Endothelial cell of umbilical vein (primary cell): ENCODE data around the gene KCNJ12.

Source experiments
- GATA2 ChIP-seq: IDR thresholded peaks from 2 replicates; pipeline ENCODE4 v1.7.0; 2011; ENCODE audit warnings: low read depth, mild to moderate bottlenecking, moderate library complexity, mixed read lengths, low read length; ENCODE audit not compliant: insufficient read length, insufficient read depth
- JUN ChIP-seq: IDR thresholded peaks from 2 replicates; pipeline ENCODE4 v1.6.1; 2011; ENCODE audit warnings: borderline replicate concordance, low read depth; ENCODE audit not compliant: insufficient read length, insufficient read depth
- POLR2A ChIP-seq: IDR thresholded peaks from 2 replicates; pipeline ENCODE4 v1.6.1; 2012; ENCODE audit warnings: low read depth, mild to moderate bottlenecking, control low read depth, low read length
- POLR2AphosphoS5 ChIP-seq: IDR thresholded peaks from 2 replicates; pipeline ENCODE4 v1.6.1; 2012; ENCODE audit warnings: low read depth, mild to moderate bottlenecking, control low read depth, low read length, moderate library complexity; ENCODE audit not compliant: insufficient read depth
- TF ChIP-seq, protein P1 (sequence below), 2 donors: IDR thresholded peaks; 1 replicate in 1 of 2; 2 replicates in 1 of 2; pipeline ENCODE4 v1.5.1; 2011; ENCODE audit warnings: low read length in 2 of 2, mild to moderate bottlenecking in 2 of 2, moderate library complexity in 2 of 2, control low read depth in 1 of 2, inconsistent platforms in 1 of 2, low read depth in 1 of 2; ENCODE audit not compliant: insufficient read depth in 1 of 2; ENCODE audit errors: extremely low read depth in 1 of 2

- TF ChIP-seq, protein P1, sequence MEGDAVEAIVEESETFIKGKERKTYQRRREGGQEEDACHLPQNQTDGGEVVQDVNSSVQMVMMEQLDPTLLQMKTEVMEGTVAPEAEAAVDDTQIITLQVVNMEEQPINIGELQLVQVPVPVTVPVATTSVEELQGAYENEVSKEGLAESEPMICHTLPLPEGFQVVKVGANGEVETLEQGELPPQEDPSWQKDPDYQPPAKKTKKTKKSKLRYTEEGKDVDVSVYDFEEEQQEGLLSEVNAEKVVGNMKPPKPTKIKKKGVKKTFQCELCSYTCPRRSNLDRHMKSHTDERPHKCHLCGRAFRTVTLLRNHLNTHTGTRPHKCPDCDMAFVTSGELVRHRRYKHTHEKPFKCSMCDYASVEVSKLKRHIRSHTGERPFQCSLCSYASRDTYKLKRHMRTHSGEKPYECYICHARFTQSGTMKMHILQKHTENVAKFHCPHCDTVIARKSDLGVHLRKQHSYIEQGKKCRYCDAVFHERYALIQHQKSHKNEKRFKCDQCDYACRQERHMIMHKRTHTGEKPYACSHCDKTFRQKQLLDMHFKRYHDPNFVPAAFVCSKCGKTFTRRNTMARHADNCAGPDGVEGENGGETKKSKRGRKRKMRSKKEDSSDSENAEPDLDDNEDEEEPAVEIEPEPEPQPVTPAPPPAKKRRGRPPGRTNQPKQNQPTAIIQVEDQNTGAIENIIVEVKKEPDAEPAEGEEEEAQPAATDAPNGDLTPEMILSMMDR (IDR thresholded peaks at IDR 0.05; ENCODE audit: extremely low read depth in 1 of 2, insufficient read depth in 1 of 2, low read depth in 1 of 2, low read length in 2 of 2): no peak
- TF ChIP-seq GATA2 (no peak), POLR2AphosphoS5 (no peak), POLR2A (no peak), JUN (no peak)
Observed at GRCh38 chr17:21361020-21361809, 14.9 kb upstream of the KCNJ12 start.
